ENCODE data around the gene RPL36.

- no peak for TF ChIP-seq EZH2 (IDR thresholded peaks at IDR 0.05; ENCODE audit: borderline replicate concordance, low read depth, low read length, severe bottlenecking)
- TF ChIP-seq CTCF (IDR thresholded peaks at IDR 0.05; ENCODE audit: borderline replicate concordance, extremely low read depth, low read length, poor library complexity, severe bottlenecking), result no peak
These were observed 8.7 kb downstream of the RPL36 start for GRCh38 chr19:5698635-5699422.

Data from DND-41 (cell line).